Measurements from ENCODE around the gene TAF1D. TPM values are rescaled to one million over a fixed set of nuclear protein-coding genes. Genes with fewer than 3 reads are reported as not detected.

The TAF1D gene
- total and polyA plus RNA-seq, 7 donors = 22.4 to 111 (median 89.2) TPM

- WGBS, 2 donors = 96 to 98% methylated on average over 4 of the region's 4 CpGs
- no peak for DNase-seq
- Histone ChIP-seq H3K4me3 (no peak overlapping the region), H3K9me3 (no peaks in the 10 kb centered on the region), H3K36me3 (no peaks in the 10 kb centered on the region), H3K4me1 (no peaks in the 10 kb centered on the region), H3K27ac (no peak overlapping the region), H3K27me3 (no peaks in the 10 kb centered on the region)
- intact Hi-C loops (cut with DNase I) = no loop called here
- no peak for TF ChIP-seq POLR2A (IDR thresholded peaks at IDR 0.05)
- TF ChIP-seq, protein P1, sequence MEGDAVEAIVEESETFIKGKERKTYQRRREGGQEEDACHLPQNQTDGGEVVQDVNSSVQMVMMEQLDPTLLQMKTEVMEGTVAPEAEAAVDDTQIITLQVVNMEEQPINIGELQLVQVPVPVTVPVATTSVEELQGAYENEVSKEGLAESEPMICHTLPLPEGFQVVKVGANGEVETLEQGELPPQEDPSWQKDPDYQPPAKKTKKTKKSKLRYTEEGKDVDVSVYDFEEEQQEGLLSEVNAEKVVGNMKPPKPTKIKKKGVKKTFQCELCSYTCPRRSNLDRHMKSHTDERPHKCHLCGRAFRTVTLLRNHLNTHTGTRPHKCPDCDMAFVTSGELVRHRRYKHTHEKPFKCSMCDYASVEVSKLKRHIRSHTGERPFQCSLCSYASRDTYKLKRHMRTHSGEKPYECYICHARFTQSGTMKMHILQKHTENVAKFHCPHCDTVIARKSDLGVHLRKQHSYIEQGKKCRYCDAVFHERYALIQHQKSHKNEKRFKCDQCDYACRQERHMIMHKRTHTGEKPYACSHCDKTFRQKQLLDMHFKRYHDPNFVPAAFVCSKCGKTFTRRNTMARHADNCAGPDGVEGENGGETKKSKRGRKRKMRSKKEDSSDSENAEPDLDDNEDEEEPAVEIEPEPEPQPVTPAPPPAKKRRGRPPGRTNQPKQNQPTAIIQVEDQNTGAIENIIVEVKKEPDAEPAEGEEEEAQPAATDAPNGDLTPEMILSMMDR (IDR thresholded peaks at IDR 0.05) = no peak
- no peak for TF ChIP-seq POLR2AphosphoS5 (IDR thresholded peaks at IDR 0.05)
- no peak for TF ChIP-seq EP300 (IDR thresholded peaks at IDR 0.05)
Measured at GRCh38 chr11:93772123-93772522, 30.8 kb upstream of the TAF1D start.

DNA sequence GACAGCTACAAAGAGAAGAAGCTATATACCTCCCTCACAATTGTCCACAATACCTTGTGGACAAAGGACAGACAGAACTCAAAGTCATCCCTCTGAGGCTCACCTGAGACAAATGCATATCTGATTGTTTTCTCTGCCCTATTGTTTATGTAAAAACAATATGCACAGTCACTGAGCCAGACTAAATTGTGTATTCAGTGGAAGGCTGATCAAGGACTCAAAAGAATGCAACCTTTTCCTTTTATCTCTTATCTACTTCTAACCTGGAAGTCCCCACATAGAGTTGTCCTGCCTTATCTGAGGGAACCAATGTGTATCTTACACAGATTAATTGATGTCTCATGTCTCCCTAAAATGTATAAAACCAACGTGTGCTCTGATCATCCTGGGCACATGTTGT, 28.9 kb upstream of the TAF1D start:
- H3K36me3 ChIP-seq = peaks cover 0 to 3% (median 0%) of the 10 kb centered on the region in 4 donors
- intact Hi-C loops (cut with DNase I) = no loop called here
- no peak for DNase-seq
- H3K9me3 ChIP-seq = no peaks in the 10 kb centered on the region
- no peaks in the 10 kb centered on the region for H3K4me1 ChIP-seq
- H3K4me3 ChIP-seq = no peak overlapping the region
- 27 to 53% methylated on average over 1 of the region's 1 CpG for WGBS, 2 donors
- no peak overlapping the region for H3K27ac ChIP-seq
- TF ChIP-seq EP300 (IDR thresholded peaks at IDR 0.05) = no peak
- no peak for TF ChIP-seq POLR2A (IDR thresholded peaks at IDR 0.05)
- TF ChIP-seq POLR2AphosphoS5 (IDR thresholded peaks at IDR 0.05) = no peak
- TF ChIP-seq, protein P1 (IDR thresholded peaks at IDR 0.05) = no peak
- H3K27me3 ChIP-seq = no peaks in the 10 kb centered on the region

DNA sequence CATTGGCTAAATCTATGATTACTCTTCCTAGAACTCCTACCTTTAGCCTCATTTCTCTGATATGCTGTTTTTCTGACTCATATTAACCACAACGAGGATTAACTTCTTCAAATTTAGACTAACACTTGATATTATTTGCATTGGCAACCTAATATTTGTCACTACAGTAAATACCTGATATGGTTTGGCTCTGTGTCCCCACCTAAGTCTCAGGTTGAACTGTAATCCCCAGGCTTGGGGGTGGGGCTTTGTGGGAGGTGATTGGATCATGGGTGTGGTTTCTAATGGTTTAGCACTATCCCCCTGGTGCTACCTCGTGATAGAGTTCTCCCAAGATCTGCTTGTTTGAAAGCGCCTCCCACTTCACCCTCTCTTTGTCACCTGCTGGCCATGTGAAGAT, 25.7 kb upstream of the TAF1D start:
- intact Hi-C loops (cut with DNase I) = no loop called here
- TF ChIP-seq, protein P1 (IDR thresholded peaks at IDR 0.05) = no peak
- TF ChIP-seq POLR2AphosphoS5 (IDR thresholded peaks at IDR 0.05) = no peak
- TF ChIP-seq EP300 (IDR thresholded peaks at IDR 0.05) = no peak
- TF ChIP-seq POLR2A (IDR thresholded peaks at IDR 0.05) = no peak
- no peaks in the 10 kb centered on the region for H3K27me3 ChIP-seq
- DNase-seq = no peak
- peaks cover 0 to 32% (median 3%) of the 10 kb centered on the region in 4 donors for H3K36me3 ChIP-seq
- H3K27ac ChIP-seq = no peak overlapping the region
- no peak overlapping the region for H3K4me3 ChIP-seq
- H3K9me3 ChIP-seq = no peaks in the 10 kb centered on the region
- no peaks in the 10 kb centered on the region for H3K4me1 ChIP-seq
- 91% methylated on average over 3 of the region's 3 CpGs for WGBS, 2 donors

DNA sequence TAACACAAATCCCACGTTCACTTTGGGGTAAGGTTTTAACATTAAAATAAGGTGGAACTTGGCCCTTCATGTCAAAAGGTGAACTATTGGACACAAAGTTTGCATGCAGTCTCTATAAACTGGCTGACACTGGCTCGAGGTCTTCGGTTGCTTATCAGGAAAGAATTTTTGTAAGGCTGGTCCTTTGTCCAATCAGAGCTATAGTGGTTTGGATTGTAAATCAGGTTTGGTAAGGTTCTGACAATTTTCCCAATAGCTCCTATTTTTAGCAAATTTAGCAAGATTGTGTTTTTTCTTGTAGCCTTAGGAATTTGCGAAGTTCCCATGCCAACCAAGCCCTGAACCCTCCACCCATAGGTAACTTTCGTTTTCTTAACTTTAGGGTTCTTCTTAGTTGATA, 25.2 kb upstream of the TAF1D start:
- 81 to 92% methylated on average over 5 of the region's 5 CpGs for WGBS, 2 donors
- Histone ChIP-seq H3K27me3 (no peaks in the 10 kb centered on the region), H3K27ac (no peak overlapping the region), H3K4me1 (no peaks in the 10 kb centered on the region), H3K4me3 (no peak overlapping the region), H3K36me3 (peaks cover 0 to 37% (median 4%) of the 10 kb centered on the region in 4 donors), H3K9me3 (no peaks in the 10 kb centered on the region)
- no peak for DNase-seq
- TF ChIP-seq EP300 (IDR thresholded peaks at IDR 0.05) (no peak), POLR2A (IDR thresholded peaks at IDR 0.05) (no peak), POLR2AphosphoS5 (IDR thresholded peaks at IDR 0.05) (no peak)
- TF ChIP-seq, protein P1 (IDR thresholded peaks at IDR 0.05) = no peak
- intact Hi-C loops (cut with DNase I) = no loop called here

- H3K27me3 ChIP-seq = no peaks in the 10 kb centered on the region
- no peak overlapping the region for H3K27ac ChIP-seq
- no peaks in the 10 kb centered on the region for H3K4me1 ChIP-seq
- intact Hi-C loops (cut with DNase I) = no loop called here
- peaks cover 0 to 47% (median 9%) of the 10 kb centered on the region in 4 donors for H3K36me3 ChIP-seq
- H3K4me3 ChIP-seq = no peak overlapping the region
- WGBS, 2 donors = 44 to 73% methylated on average over 2 of the region's 2 CpGs
- no peak for DNase-seq
- H3K9me3 ChIP-seq = no peaks in the 10 kb centered on the region
- TF ChIP-seq POLR2AphosphoS5 (IDR thresholded peaks at IDR 0.05) = no peak
- no peak for TF ChIP-seq EP300 (IDR thresholded peaks at IDR 0.05)
- TF ChIP-seq, protein P1 (IDR thresholded peaks at IDR 0.05) = no peak
- TF ChIP-seq POLR2A (IDR thresholded peaks at IDR 0.05) = no peak
Measured at GRCh38 chr11:93765551-93765950, 24.3 kb upstream of the TAF1D start.

Data from sigmoid colon (tissue), 7 donors.